ENCODE data around the gene SSU72. TPM values are rescaled to one million over a fixed set of nuclear protein-coding genes. Genes with fewer than 3 reads are reported as not detected.

Gene SSU72
- total RNA-seq, 1 experiment from 2014 or later: 80.6 TPM

DNA sequence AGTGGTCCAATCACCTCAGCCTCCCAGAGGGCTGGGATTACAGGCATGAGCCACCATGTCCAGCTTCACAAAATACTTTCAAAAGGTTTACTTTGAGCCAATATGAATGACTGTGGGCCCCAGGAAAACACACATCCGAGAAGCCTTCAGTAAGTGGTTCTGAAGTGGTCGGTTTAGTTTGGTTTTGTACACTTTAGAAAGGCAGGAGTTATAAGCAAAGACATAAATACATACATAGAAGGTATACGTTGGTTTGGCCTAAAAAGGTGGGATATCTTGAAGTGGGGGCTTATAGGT is 37.4 kb upstream of the SSU72 start:
- DNase-seq (ENCODE audit: low read depth): no peak

DNA sequence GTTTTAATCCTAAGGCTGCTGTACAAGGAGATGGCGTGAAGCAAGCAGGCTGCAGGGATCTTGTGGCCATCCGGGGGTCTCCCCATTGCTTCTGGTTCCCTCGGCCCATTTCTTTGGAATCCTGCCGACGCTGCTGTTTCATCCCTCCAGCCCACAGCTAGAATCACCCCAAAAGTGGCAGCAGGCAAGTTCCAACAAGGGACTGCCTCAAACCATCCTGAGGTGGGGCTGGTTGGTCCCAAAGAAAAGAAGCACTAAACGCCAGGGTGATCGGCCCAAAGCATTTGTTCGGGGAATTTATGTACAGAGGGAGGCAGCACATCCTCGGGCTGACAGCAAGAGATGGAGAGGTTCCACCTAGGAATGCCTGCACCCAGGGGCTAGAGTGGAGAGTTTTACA is 36.1 kb upstream of the SSU72 start:
- DNase-seq (ENCODE audit: low read depth): no peak

DNA sequence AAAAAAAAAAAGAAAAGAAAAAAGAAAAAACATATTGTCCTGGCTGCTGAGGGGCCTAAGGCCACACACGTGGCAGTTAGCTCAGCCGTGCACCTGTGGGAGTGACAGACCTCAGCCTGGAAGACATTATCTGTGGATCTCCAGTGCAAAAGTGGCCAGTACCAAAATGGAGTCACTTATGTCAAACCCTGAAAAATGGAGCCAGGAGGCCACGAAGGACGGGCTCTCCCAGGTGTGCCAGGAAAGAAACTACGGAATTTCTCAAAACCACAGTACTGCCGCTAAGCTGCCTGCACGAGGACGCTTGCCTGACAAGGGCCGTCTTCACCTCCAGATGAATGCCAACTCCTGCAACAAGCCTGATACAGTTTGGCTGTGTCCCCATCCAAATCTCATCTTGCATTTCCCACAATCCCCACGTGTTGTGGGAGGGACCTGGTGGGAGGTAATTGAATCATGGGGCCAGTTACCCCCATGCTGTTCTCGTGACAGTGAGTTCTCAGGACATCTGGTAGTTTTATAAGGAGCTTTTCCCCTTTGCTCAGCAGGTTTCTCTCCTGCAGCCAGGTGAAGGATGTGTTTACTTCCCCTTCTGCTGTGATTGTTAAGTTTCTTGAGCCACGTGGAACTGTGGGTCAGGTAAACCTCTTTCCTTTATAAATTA is 35.3 kb upstream of the SSU72 start:
- no peak for DNase-seq (ENCODE audit: low read depth)

DNA sequence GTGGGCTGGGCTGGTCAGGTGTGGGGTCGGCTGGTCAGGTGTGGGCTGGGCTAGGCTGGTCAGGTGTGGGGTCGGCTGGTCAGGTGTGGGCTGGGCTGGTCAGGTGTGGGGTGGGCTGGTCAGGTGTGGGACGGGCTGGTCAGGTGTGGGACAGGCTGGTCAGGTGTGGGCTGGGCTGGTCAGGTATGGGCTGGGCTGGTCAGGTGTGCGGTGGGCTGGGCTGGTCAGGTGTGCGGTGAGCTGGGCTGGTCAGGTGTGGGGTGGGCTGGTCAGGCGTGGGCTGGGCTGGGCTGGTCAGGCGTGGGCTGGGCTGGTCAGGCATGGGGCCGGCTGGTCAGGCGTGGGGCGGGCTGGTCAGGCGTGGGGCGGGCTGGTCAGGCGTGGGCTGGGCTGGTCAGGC is 31.6 kb upstream of the SSU72 start:
- DNase-seq (ENCODE audit: low read depth): no peak

DNA sequence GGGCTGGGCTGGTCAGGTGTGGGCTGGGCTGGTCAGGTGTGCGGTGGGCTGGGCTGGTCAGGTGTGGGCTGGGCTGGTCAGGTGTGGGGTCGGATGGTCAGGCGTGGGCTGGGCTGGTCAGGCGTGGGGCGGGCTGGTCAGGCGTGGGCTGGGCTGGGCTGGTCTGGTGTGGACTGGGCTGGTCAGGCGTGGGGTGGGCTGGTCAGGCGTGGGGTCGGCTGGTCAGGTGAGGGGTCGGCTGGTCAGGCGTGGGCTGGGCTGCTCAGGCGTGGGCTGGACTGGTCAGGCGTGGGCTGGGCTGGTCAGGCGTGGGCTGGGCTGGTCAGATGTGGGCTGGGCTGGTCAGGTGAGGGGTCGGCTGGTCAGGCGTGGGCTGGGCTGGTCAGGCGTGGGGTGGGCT is 31.1 kb upstream of the SSU72 start:
- DNase-seq (ENCODE audit: low read depth): no peak

DNA sequence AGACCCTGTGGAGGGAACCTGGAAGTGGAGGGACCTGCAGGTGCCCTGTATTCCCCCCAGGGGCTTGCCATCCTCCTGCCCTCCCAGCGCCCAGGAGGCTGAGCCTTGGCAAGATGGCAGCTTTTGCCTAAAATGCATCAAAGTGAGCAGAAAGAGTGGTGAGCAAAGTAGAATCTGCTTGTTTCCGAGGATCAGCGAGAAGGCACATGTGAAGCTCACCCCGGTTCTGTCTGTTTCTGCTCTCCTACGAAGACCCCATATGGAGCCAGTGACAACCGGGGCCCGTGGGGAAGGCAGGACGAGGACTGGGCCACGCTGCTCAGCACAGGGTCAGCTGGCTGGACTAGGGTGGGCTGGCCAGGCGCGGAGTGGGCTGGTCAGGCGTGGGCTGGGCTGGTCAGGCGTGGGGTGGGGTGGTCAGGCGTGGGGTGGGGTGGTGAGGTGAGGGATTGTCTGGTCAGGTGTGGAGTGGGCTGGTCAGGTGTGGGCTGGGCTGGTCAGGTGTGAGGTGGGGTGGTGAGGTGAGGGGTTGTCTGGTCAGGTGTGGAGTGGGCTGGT is 30.4 kb upstream of the SSU72 start:
- DNase-seq (ENCODE audit: low read depth): no peak

DNA sequence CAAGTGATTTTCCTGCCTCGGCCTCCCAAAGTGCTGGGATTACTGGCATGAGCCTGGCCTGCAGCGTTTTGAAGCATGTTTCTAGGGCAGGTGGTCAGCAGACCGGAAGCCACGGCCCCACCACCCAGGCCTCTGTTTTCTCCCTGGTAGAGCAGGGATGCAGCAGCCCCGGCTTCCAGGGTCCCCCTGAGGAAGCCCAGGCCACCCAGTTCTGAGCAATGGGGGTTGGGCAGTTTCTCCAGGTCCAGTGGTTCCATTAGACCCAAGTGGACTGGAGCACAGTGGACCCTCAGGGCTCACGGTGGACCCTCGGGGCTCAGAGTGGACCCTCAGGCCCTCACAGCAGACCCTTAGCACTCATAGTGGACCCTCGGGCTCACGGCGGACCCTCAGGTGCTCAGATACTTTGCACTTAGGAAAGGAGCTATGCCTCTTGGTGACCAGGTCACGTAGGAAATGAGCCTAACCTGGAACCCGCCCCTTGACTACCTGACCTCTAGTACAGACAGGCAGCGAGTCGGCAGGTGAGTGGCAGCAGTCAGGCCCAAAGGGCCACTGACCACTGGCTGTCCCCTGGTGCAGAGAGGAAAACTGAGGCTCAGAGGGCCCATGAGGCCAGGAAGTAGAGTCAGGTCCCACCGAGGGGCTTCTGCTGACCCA is 29.8 kb upstream of the SSU72 start:
- no peak for DNase-seq (ENCODE audit: low read depth)

DNA sequence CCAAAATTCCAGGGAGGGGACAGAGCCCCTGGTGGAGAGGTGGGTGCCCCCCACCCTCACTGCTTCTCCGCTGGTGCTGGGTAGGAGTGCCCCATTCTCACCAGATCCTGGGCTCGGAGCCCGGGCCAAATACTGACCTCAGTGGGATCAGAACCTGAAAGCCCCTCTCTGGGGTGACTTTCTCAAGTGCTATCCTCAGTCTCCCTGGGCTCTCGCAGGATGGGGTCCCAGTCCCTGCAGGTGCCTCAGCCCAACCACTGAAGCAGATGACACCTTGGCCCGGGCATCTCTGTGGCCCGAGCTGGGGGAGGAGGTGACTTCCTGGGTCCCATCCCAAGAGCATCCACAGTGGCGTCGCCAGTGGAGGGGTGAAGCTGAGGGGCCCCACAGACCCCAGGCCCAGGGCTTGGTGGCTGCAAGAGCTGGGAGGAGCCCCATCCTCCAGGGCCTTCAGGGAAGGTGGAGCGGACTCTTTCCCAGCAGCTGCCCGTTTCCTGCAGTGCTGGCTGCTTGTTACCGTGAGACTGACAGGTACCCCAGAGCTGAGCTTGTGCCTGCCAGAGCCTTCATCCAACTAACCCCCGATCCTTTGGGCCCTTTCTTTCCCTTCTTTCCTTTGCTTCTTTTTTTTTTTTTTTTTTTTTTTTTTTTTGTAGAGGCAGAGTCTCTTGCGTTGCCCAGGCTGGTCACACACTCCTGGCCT is 29.2 kb upstream of the SSU72 start:
- no peak for DNase-seq (ENCODE audit: low read depth)

DNA sequence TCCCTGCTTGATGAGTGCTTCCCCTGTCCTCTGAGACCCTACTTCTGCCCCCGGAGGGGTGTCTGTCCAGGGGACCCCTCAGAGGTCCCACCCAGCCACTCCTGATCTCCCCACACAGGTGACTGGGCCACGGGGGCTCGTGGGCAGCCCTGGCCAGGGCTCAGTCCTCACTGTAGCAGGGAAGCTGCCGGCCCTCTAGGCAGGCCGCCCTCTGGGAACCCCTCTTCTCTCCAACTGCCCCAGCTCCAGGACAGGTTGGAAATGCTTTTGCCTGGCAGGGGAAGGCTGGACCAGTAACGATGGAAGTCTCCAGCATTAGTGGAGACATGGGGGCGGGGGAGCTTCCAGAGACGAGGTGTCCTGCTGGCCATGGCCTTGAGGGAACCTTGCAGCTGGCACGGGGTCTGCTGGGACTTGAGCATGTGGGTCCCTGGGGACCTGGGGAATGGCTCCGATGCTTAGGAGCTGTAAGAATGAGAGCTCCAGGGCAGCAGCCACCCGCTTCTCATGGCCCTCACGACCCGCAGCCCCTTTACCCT is 28.4 kb upstream of the SSU72 start:
- DNase-seq (ENCODE audit: low read depth): no peak

DNA sequence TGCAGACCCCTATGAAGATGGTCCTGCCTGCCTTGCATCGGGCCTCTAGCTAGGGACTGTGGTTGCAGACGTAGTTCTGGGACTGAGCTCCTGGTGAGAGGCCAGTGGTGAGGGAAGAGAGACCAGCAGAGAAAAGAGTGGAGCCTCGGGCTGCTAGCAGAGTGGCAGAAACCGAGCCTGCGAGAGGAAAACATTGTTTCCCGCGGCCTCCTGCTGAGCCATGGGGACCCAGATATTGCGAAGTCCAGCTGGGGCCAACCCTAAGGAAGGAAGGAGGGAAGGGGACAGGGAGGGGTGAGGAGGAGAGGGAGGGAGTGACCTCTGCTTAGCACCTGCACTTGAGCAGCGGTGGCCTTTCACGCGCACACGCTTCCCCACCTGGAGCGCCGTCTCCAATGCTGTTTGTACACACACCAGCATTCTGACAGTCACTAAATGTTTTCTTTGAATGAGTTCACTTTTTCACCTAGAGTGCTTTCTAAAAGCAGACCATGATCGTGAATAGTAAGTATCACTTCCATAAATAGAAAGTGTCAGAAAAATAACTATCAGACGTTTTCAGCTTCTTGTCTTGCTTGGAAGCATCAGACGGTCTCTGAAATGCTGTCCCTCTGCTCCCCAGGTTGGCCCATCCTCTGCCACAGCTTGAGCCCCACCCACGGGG is 27.8 kb upstream of the SSU72 start:
- no peak for DNase-seq (ENCODE audit: low read depth)

DNA sequence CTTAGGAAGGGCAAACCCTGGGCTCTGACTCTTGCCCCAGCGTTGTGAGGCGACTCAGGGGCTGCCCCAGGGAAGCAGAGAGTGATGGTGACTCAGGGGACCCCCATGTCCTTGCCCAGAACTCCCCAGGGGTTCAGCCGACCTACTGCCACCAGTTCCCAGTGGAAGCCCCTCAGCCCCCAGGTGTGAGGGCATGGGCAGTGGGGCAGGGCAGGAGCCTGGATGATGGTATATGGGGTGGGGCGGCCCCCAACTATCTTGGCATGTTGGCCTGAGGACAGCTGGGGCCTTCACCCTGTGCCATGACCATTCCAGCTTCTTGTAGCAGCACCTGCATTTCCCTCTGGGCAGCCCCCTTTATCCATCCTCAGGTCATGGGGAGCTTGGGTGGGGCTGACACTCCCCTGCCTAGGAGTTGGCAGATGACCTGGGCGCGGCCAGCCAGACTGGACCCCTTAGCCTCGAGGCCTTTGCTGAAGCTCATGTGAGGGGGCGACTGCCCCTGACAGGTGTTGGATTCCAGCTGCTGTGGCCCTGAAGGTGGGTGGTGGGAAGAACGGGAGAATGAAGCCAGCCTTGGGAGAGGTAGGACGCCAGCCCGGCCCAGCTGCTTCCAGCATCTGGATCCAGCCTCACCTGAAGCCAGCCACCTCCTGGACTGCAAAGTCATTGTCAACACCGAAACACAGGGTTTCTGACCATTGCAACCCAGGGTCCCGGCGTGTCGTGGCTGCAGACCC is 27.1 kb upstream of the SSU72 start:
- no peak for DNase-seq (ENCODE audit: low read depth)

DNA sequence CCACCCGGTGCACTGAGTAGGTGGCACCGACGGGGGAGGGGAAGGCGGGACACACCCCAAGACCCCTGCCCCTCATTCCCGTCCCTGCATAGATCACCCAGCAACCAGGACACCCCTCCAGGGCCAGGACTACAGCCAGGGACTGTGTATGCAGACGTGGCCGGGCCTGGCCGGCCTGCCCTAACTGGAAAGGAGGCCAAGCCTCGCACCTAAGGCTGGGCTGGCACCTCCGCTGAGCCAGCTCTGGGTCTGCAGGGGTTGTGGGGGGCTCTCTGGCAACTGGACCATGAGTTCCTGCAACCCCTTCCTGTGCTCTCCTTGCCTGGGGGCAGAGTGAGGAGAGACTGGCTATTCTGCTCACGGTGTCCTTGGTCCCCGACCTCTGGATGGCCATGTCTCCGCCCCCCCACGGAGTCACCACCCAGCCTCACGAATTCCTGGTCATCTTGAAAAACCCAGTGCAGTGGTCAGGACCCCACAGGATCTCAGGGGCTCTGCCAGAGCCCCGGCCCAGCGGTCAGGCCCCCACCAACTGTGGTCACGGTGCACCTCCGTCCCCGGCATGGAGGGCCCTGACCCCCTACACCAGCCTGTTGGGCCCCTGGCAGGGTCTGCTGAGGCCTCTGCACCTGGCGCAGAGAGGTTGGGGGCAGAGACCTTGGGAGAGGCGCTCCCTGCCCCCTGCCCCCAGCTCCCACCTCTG is 26.3 kb upstream of the SSU72 start:
- DNase-seq (ENCODE audit: low read depth): no peak

DNA sequence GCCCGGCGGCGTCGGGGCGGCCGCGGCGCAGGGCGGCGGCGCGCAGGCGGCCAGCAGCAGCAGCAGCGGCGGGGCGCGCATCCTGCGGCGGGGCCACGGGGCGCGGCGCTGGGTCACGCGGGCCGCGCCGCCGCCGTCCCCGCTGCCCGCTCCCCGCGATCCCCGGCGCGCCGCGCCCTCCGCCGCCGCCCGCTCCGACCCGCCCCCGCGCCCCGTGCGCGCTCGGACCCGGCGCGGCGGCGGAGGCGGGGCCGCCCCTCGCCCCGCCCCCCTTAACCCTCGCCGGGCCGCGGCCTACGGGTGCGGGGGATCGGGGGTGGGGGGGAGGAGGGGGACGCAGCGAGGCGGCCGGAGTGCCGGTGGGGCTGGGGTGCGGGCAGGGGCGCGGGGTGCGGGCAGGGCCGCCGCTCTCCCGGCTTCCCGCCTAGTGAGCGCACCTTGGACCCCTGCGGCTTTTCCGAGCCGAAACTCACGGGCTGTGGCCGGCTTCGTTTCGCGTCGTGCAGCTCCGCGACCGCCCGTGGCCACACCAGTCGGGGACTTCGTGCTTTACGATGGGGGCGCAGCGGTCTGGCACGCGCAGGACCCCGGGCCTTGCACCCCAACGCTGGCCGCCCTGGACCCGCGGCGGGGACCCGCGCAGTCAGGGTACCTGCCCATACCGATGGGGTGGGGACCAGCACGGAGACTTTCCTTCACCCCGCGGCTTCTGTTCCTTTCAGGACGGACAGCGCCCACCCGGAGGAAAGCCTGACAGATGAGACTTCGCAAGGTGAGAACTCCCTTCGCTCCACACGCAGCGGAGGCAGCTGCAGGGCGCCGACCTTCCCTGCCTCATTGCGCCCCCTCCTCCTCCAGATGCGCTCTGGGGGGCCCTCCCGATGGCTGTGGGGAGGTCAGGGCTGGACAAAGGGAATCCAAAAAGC is 25.5 kb upstream of the SSU72 start, which contains the start of gene FNDC10:
Gene FNDC10 (minus strand): TSS at position 201 of the 926 bp plus-strand sequence. CDS start 120 bp downstream, at position 81.
- DNase-seq (ENCODE audit: low read depth): no peak

DNA sequence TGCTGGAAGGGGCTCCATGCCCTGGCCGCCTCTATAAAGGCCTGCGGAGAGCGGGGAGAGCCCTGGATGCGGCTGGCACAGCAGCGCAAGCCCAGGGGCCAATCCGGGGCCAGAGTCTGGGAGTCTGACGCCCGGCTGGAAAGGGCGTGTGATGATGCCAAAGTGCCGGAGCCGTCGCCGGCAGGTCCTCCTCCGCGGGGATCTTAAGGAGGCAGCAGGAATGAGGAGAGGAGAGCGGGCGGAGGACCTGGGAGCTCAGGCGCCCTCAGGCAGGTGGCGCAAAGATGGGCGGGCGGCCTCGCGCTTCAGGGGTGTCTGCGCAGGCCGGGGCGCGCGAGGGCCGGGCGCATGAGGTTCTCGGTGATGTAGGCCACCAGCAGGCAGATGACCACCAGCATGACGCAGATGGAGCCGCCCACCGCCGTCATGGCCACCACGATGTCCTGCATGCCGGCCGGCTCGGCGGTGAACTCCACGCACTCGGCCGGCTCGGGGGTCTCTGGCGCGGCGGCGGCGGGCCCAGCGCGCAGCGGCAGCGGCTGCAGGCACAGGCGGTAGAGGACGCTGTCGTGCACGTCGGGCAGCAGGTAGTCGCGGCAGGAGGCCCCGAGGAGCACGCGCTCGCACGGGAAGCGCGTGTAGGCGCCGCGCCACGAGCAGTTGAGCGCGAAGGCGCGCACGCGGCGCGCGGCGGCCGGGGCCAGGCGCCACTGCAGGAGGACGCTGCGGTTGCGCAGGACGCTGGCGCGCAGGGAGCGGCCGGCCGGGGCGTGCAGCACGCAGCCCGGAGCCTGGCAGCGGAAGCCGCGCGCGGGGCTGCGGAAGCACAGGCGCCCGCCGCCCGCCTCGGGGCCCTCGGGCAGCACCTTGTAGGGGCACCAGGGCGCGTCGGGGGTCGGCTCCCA is 24.6 kb upstream of the SSU72 start:
- DNase-seq (ENCODE audit: low read depth): no peak

DNA sequence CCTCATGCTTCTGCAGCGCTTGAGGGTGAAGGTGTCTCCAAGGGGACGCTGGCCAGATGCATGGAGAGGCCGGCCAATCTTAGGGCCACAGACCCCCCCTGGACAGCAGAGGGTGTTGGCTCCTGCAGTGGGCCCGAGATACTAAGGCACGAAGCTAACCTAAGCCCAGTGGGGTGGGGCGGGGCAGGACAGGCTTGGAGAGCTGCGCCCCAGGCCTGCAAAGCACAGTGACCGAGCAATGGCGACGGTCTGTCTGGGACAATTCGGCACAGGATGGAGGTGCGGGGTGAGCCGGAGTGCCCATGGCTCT is 24.0 kb upstream of the SSU72 start:
- DNase-seq (ENCODE audit: low read depth): no peak

DNA sequence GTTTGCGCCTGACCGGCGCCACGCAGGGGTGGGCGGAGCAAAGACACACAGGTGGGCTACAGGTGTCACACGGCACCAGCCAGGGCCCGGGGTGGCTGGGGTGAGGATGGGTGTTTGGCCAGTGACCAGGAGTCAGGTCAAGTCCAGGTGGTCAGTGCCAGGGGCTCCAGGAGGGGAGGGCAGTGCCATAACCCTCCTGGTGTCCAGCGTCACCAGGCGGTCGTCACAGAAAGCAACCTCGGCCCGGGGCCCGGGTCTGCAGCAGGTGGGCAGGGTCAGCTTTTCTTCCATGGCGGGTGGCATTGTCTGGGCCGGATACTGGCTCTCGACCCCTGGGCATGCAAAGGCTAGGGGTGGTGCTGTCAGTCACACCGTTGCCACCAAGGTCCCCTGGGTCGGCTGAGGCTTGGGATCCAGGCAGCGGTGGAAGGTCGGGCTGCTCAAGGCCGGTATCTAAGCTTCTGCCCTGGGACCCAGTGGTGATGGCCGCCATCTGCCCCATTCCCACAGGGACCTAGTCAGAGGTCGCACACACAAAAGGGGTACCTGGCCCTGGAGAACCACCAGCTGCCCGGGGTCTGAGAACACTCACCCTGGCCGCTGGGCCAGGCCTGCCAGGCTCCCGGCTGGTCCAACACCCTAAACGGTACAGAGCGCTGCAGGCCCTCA is 23.5 kb upstream of the SSU72 start:
- no peak for DNase-seq (ENCODE audit: low read depth)

DNA sequence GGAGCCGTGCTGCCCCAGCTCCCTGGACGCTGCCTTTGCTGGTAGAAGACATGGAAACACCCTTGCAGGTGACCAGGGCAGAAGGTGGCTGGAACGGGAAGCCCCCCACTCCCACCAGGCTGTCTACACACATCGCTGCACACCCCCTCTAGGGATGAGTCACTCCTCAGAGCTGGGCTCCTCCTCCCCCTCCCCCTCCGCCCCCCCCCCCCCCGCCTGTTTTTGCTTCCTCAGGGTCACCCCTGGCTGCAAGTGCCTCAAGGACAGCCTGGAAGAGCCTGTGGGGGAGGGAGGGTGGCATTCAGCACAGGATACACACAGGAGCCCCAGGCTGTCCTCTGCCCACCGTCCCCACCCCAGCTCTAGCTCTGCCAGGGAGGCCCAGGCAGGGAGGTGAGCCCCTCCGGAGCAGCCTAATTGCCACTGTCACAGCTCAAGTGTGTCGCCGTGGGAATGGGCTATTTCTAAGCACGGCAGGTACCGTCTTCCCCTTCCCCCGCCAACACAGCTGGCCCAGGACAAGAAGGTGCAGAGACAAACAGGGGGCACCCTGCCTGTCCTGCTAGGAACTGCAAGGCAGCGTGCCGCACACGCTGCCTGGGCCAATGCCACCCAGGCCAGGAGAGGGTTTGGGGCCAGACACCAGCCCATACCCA is 22.7 kb upstream of the SSU72 start:
- DNase-seq (ENCODE audit: low read depth): no peak
